Measurements from ENCODE around the gene TMEM167B.

TMEM167B gene

GRCh38 chr1:109120356-109120755 is 29.8 kb downstream of the TMEM167B start:
- no peaks in the 10 kb centered on the region for H3F3A ChIP-seq (ENCODE audit: insufficient read depth)
- no peak overlapping the region for H3K4me2 ChIP-seq (ENCODE audit: low read depth, low read length, poor library complexity, severe bottlenecking)
- no peaks in the 10 kb centered on the region for H3K27me3 ChIP-seq (ENCODE audit: low read length)
- H3K9me3 ChIP-seq (ENCODE audit: insufficient read depth, low read length): no peaks in the 10 kb centered on the region
- H3K36me3 ChIP-seq (ENCODE audit: low read length): no peaks in the 10 kb centered on the region
- H3K9me2 ChIP-seq (replicated peaks; ENCODE audit: insufficient read depth, low read length): no peaks in the 10 kb centered on the region
- H3K4me3 ChIP-seq (ENCODE audit: insufficient read depth, low read length, poor library complexity, severe bottlenecking): no peak overlapping the region
- no peaks in the 10 kb centered on the region for H4K20me1 ChIP-seq (ENCODE audit: low read depth, low read length)
- H3K9ac ChIP-seq (ENCODE audit: low read length): no peak overlapping the region
- H2AFZ ChIP-seq (ENCODE audit: low read depth, low read length, severe bottlenecking): no peak overlapping the region
- no peak for TF ChIP-seq CTCF (IDR thresholded peaks at IDR 0.05; ENCODE audit: insufficient read depth, low read length, poor library complexity, severe bottlenecking)
- no peak for TF ChIP-seq EZH2phosphoT487 (conservative IDR thresholded peaks at IDR 0.05; ENCODE audit: low read length)
- no peaks in the 10 kb centered on the region for H3K79me2 ChIP-seq (ENCODE audit: insufficient read depth, low read length)
- H3K27ac ChIP-seq (ENCODE audit: low read depth, low read length): no peak overlapping the region

- Histone ChIP-seq H3K9ac (ENCODE audit: low read length) (no peak overlapping the region), H3K27ac (ENCODE audit: low read depth, low read length) (no peak overlapping the region), H2AFZ (ENCODE audit: low read depth, low read length, severe bottlenecking) (no peak overlapping the region), H3K9me3 (ENCODE audit: insufficient read depth, low read length) (no peaks in the 10 kb centered on the region), H4K20me1 (ENCODE audit: low read depth, low read length) (no peaks in the 10 kb centered on the region), H3F3A (ENCODE audit: insufficient read depth) (no peaks in the 10 kb centered on the region), H3K4me3 (ENCODE audit: insufficient read depth, low read length, poor library complexity, severe bottlenecking) (no peak overlapping the region), H3K27me3 (ENCODE audit: low read length) (no peaks in the 10 kb centered on the region), H3K79me2 (ENCODE audit: insufficient read depth, low read length) (no peaks in the 10 kb centered on the region), H3K36me3 (ENCODE audit: low read length) (no peaks in the 10 kb centered on the region), H3K9me2 (replicated peaks; ENCODE audit: insufficient read depth, low read length) (no peaks in the 10 kb centered on the region), H3K4me2 (ENCODE audit: low read depth, low read length, poor library complexity, severe bottlenecking) (no peak overlapping the region)
- no peak for TF ChIP-seq CTCF (IDR thresholded peaks at IDR 0.05; ENCODE audit: insufficient read depth, low read length, poor library complexity, severe bottlenecking)
Observed at GRCh38 chr1:109131059-109131458, 40.5 kb downstream of the TMEM167B start.

- Histone ChIP-seq H3K4me3 (ENCODE audit: insufficient read depth, low read length, poor library complexity, severe bottlenecking) (no peak overlapping the region), H3K36me3 (ENCODE audit: low read length) (no peaks in the 10 kb centered on the region), H4K20me1 (ENCODE audit: low read depth, low read length) (no peaks in the 10 kb centered on the region), H3K4me2 (ENCODE audit: low read depth, low read length, poor library complexity, severe bottlenecking) (no peak overlapping the region), H2AFZ (ENCODE audit: low read depth, low read length, severe bottlenecking) (no peak overlapping the region), H3K27ac (ENCODE audit: low read depth, low read length) (no peak overlapping the region), H3K9me2 (replicated peaks; ENCODE audit: insufficient read depth, low read length) (no peaks in the 10 kb centered on the region), H3K9ac (ENCODE audit: low read length) (no peak overlapping the region), H3F3A (ENCODE audit: insufficient read depth) (no peaks in the 10 kb centered on the region), H3K27me3 (ENCODE audit: low read length) (no peaks in the 10 kb centered on the region), H3K79me2 (ENCODE audit: insufficient read depth, low read length) (no peaks in the 10 kb centered on the region), H3K9me3 (ENCODE audit: insufficient read depth, low read length) (no peaks in the 10 kb centered on the region)
- no peak for TF ChIP-seq EZH2phosphoT487 (conservative IDR thresholded peaks at IDR 0.05; ENCODE audit: low read length)
- no peak for TF ChIP-seq CTCF (IDR thresholded peaks at IDR 0.05; ENCODE audit: insufficient read depth, low read length, poor library complexity, severe bottlenecking)
Observed at GRCh38 chr1:109131800-109132199, 41.2 kb downstream of the TMEM167B start.

All from SU-DHL-6 (cell line).